ENCODE results near the gene ZNF552.

GRCh38 chr19:57814505-57815246 lies at the start of gene ZNF552:
- TF ChIP-seq CTCF (IDR thresholded peaks at IDR 0.05; ENCODE audit: poor library complexity) (no peak), EZH2 (IDR thresholded peaks at IDR 0.05; ENCODE audit: borderline replicate concordance) (no peak)

All from hepatocyte (in vitro differentiated cells).